HG02970 (cell line): Measurements from ENCODE around the gene HTR1B.

ENCODE experiments used
- ATAC-seq: cut with Tn5 transposase; IDR thresholded peaks from one replicate; pipeline ENCODE4 v1.9.1; 2021; ENCODE audit warnings: mild to moderate bottlenecking, moderate library complexity, moderate number of reproducible peaks; ENCODE audit not compliant: unreplicated experiment, low FRiP score

Gene HTR1B, protein sequence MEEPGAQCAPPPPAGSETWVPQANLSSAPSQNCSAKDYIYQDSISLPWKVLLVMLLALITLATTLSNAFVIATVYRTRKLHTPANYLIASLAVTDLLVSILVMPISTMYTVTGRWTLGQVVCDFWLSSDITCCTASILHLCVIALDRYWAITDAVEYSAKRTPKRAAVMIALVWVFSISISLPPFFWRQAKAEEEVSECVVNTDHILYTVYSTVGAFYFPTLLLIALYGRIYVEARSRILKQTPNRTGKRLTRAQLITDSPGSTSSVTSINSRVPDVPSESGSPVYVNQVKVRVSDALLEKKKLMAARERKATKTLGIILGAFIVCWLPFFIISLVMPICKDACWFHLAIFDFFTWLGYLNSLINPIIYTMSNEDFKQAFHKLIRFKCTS

DNA sequence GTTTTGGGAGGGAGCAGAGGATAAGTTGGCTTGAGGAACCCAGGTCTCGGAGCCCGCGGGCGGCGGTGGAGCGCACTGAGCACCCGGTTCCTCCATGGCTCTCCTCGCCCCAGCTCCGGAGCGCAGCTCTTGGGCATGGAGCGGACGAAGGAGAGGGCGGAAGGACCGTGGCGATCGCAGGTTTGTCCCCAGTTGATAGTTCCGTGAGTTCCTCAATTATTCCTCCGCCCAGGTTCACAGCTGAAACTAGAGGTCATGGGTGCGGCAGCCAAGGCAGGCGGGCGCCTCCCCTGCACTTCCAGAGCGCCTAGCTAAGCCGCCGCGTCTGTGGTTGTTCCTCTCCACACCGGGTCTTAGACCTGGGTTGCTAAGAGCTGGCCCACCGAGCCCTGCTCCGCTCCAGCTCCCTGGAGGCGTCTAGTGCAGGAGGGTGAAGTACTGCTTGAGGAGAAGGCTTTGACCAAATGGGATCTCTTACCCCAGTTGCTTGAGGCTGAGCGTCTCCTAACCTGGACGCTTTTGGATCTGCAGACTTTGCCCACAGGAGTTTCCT is at the start of gene HTR1B:
Gene HTR1B (minus strand): TSS at position 184 of the 553 bp plus-strand sequence. CDS start 88 bp downstream, at position 96.
- no peak for ATAC-seq

DNA sequence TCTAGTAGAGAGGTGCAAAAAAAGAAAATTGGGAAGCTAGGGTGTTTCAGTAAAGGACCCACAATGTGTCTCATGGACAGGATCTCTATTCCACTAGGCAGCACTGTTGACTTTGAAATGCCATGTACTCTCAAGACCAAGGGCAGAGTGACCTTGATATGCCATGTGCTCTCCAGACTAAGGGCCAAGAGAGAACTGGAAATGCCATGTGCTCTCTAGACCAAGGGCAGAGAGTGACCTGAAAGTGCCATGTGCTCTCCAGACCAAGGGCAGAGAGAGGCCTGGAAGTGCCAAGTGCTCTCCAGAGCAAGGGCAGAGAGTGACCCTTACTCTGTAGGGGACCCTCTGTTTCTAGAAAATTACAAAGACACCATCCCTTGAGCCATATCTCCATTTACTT is 49.3 kb upstream of the HTR1B start:
- ATAC-seq, result no peak

DNA sequence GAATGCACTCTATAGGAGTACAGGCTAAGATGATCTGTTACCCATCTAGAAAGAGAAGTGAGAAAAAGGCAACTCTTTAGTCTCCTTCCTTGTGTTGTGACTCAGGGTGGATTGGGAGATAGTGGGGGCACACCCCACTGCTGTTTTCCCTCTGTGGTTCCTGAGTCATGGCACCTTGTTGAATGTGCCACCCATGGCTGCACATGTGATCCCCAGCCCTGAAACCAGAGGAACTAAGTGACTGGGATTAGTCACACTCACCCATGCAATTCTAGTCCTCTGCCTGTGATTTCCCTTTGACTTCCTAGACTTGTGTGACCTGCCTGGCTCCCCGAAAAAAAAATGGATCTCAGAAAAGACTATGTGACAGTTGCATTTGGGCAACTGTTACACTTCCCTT is 48.6 kb upstream of the HTR1B start:
- ATAC-seq, result no peak

DNA sequence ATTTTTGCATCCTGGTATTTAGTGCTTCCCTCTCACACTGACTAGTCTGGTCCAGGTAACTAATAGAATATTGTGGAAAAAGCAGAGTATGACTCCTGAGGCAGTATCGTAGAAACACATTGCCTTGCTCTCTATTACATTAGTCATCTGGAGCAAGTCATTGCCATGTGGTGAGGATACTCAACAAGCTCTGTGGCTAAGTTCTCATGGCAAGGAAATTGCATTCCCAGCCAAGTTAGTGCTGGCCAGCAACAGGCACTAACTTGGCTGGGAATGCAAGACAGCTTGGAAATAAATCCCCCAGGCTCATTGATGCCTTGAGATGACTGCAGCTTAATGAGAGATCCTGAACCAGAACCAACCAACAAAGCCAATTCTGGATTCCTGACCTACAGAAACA is 39.7 kb upstream of the HTR1B start:
- ATAC-seq, result no peak

DNA sequence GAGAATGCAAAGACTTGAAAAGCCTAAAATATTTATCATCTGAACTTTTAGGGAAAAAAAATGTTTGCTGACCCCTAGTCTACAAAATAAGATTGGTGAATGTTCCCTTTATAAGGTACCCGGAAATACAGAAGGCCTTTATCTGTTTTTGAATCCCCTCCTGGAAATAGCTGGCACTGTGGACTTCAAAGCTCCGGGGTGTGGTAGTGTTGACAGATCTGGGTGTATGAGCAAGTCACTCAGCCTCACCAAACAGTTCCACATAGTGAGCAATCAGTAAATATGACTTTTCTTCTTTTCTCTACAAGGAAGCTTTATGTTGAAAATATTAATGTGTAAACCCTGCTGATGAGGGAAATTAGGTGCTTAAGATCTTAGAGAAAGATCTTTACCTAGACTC is 29.2 kb upstream of the HTR1B start:
- no peak for ATAC-seq

DNA sequence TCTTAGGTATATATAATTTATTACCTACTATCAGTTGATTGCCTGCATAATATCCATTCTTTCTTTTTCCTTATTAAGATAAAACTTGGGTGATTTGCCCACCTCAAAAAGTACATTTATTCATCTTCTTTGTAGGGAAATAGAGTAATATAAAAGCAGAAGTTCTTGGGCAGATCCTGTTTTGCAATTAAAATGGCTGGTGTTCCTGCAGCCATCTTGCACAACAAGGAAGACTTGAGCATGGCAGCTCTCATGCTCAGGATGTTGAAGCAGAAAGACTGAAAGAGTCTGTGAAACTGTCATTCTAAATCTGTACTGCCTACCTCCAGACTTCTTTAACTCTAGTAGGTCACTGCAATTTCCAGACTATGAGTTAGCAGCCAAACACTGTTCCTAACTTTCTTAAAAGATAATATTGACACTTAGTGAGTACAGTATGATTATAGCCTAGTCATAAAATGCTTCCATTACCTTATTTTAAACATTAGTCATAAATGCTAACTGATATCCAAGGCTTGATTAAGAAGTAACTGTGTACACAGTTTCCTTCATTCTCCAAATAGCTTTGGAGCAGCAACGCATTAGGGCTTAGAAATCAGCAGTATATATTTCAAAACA is 24.6 kb upstream of the HTR1B start:
- ATAC-seq, result no peak

DNA sequence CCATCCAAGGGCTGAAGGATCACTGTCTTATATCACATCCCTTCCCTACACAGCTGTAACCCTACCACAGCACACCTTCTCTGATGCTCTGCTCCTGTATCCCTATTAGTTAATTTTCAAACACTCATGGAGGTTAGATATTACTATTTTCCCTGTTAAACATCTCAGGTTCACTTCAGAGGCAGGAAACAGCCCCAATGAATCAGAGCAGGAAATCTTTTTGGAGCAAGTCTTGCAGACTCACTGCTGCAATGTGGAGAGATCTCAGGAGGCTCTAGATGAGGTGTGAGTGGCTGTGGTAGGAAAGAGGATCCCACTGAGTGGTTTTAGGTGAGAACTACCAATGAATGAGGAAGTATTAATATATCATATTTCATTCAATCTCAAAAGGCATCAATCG is 19.7 kb upstream of the HTR1B start:
- no peak for ATAC-seq

DNA sequence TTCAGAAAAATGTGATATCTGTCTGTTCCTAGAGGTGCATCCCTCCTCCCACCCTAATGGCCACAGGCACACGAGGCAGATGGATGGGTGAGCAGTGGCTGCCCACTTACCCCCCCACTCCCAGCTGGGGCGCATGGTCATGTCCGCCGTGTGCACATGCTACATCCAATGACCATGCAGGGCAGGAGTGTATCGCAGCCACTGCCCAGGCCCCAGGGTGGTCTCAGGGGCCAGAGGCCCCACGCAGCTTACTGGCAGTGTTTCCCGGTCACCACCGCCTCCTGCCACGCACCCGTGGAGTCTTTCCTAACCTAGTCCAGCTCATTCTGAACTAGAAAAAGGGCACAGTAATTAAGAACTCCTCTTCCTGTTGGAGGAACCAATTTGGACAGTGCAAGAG is 11.7 kb upstream of the HTR1B start:
- ATAC-seq, result no peak

DNA sequence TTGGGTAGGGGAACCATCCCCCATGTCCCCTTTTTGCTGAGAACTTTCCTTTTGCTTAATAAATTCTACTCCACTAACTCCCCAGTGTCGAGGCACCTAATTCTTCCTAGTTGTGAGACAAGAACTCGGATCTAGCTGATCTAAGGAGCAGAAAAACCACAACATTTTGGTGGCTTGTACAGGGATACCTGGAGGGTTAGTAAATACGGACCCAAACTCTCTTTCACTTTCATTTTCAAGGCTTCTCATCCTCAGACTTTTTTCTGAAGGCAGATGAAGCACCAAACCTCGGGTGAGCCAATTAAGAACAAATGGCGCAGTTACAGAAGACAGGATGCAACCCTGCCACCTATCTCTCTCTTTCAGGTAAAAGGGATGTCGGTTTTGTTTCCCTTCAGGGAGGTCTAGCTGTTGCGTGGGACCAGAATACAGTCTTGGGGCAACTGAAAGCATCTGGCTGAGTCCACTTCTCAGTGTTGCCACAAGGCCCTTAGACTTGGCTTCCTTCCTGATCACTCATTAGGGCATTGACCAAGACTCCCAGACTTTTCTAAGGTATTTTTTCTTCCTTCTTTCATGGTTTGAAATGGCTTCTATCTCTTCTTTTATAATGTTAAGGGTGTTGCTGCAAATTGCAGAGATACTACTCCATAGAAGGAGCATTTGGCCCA is 11.1 kb upstream of the HTR1B start:
- no peak for ATAC-seq

DNA sequence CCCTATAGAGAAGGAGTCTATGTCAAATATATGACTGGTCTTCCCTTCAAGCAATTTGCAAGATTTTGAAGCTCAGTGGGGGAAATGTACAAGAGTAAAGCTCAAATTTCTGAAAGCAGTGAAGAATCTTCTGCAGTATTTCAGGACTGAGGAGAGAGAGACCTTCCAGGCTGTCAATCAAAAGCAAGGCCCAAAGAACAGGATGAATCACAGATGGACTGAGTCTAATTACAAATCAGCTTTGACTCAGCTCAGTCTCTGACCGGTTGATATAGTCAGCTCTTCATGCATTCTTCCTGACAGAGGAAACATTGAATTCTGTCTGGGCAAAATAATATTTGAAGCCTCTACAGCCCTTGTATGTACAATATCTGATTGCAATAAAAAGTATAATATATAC is 7.7 kb upstream of the HTR1B start:
- ATAC-seq, result no peak

DNA sequence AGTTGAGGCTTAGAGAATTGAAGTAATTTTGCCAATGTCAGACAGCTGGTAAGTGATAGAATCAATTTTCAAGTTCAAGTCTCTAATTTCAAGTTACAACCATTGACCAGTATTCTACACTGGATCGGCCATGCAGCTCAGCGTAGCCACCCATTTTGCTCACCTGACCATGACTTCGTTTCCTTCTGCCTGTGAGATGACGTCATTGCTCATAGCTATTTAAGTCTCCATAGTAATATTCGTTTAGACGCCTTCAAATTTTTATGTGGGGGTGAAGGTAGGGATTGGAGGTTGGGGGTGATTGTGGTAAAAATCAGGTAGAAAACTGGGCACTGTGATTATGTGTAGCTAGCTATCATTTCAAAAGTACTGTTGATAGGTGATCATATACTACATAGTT is 5.6 kb upstream of the HTR1B start:
- no peak for ATAC-seq

DNA sequence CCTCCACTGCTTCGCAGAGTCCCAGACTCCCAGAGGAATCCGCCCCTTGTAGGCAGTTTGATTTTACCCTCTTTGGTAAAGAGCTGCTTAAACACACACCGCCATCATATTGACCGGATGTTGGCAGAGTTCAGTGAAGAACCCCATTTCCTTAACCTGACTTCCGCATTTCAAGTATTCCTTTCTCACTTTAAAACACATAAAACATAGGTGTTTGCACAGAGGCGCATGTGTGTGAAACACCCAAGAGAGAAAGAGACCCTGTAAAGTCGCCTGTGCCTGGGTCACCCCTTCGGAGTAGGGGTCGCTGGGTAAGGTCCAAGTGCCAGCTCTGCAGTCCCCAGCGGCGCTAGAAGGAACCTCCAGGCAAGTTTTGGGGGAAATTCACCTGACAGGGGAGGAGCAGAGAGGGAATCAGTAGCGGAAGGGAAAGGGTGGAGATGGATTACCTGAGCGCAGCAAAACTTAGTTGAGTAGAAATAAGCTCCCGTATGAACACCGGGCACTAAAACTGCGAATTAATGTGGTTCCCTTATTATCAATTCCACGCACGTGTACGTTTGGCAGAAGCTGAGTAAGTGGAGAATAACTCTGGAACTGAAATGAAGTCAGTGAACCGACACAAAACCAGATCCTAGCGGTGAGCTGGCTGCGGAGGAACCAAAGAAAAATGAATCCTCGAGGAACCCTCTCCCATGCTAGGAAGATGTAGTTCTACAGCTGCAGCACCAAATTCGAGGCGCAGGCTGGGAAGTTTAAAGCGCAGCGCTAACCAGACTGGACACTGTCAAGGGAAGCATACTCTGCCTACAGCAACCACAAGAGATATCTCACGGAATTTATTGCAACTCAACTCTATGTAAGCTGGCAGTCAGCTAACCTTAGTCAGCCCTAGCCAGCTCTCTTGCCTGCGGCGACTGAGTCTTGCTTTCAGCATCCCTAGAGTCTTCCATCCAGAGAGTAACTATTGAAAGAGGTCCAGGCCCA is 3.5 kb upstream of the HTR1B start:
- ATAC-seq, result no peak

DNA sequence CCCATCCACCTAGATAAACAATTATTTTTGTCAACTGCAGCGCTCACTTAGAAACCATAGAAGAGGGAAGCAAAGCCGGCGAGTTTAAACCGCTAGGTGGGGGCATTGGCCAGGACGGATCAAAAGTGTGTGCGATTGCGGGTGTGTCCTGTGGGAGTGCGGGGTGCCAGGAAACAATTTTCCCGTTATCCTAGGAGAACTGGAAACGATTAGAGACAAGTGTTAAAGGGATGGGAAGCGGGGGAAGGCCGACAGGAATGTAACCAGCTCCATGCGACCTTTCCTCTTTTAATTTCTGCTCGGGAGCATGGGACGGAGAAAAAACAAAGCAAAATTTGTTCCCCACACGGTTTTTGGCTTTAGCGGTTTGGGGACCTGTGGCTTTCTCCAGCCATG is 2.8 kb upstream of the HTR1B start:
- ATAC-seq, result peak; percentile 88

DNA sequence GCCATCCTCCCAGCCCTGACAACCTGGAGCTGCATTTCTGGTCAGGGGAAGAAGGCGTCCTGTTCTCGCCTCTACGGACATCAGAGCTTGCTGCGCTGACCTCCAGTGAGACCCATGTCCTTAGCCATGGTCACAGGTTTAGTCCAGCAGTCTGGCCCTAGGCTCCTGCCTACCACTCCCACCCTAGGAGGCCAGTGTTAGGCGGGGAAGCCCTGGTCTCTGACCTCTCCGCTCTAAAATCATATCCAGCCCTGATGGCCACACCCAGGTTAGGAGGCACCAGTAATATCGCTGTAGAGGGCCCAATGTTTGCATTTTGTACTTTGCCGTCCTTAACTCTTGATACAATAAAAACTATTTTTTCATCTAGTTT is 1.2 kb upstream of the HTR1B start:
- ATAC-seq, result no peak

DNA sequence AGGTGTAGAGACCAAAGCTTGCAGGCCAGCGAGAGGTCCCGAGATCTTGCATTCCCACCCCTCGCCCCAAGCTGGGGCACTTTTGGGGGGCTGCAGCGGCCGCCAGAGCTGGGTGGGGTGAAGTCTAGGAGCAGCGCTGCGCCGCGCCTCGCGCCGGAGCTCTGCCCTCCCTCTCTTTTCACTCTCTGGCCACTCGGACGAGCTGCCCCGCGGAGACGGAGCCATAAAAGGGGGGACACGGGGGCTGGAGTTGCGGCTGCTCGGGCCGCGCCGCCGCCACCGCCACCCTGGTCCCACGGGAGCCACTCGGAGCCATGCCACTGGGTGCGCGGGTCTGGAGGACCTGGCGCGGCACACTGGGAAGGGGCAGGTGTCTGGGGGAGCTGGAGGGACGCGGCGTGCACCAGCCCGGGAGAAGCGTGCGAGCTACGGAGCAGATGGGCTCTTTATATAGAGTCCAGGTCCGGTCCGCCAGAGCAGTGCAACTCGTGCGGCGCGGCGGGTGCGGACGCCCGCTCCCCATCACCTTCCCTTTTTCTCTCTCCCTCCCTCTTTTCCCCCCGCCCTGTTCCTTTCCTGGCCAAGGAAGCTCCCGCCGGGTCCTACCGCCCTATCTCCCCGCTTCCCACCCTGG is 687 bp upstream of the HTR1B start:
- ATAC-seq, result no peak

DNA sequence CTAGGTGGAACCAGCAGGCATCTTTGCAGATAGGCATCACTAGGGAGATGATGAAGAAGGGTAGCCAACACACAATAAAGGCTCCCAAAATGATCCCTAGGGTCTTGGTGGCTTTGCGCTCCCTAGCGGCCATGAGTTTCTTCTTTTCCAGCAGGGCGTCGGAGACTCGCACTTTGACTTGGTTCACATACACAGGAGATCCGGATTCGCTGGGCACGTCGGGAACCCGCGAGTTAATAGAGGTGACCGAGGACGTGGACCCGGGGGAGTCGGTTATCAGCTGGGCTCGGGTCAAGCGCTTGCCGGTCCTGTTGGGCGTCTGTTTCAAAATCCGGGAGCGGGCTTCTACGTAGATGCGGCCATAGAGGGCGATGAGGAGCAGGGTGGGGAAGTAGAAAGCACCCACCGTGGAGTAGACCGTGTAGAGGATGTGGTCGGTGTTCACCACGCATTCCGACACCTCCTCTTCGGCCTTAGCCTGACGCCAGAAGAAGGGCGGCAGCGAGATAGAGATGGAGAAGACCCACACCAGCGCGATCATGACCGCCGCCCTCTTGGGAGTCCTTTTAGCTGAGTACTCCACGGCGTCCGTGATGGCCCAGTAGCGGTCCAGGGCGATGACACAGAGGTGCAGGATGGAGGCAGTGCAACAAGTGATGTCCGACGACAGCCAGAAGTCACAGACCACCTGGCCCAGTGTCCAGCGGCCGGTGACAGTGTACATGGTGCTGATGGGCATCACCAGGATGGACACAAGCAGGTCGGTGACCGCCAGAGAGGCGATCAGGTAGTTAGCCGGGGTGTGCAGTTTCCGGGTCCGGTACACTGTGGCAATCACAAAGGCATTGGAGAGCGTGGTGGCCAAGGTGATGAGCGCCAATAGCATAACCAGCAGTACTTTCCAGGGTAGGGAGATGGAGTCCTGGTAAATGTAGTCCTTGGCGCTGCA is 658 bp downstream of the HTR1B start:
- no peak for ATAC-seq

DNA sequence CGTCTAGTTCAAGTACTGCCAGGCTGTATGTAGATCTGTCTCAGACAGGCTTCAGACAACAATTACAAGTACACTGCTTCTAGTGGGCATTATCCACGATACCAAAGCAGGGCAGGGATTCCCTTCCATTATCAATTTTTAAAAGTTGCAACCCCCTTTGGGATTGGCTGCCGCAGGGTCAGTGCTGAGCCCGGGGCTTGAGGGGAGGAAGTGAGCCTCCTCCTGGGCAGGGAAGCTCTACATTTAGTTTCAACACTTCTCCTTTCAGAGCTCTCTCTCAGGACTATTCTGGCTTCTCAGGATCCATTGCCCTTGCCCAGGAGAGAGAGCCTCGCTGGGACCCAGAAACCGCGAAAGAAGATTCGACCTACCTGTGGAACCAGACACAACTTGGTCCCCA is 1.5 kb downstream of the HTR1B start:
- no peak for ATAC-seq

DNA sequence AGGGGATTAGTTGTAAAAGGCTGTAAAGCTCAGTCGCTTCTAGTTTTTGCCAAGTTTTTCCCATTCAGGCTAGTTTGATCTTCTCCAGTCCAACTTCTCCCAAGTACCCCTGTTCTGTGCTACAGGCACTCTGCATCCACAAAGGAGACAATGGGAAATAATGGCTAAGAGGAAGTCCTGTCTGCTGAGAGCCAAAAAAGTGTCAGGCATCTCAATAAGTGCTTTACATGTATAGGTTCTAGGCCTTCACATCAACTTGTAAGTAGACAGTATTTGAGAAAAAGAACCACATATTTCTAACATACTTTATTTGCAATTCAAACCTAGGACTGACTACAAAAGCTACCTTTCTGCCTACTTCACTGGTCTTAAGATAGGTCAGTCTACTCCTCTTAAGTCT is 4.9 kb downstream of the HTR1B start:
- no peak for ATAC-seq
